AG09319 (cell line): ENCODE results near the gene TUBB.
"Not testable (repeated sequence)": the region's sequence is repeated elsewhere in the genome, so short reads cannot be mapped to it uniquely, and the experiment has no call there.

Experiments used
- DNase-seq: peaks from one replicate; pipeline ENCODE4 v3.0.0-alpha.2; 2010; ENCODE audit warnings: low read depth; ENCODE audit errors: extremely low read depth
- TF ChIP-seq, protein P1 (sequence below): IDR thresholded peaks from 2 replicates; pipeline ENCODE4 v1.5.1; 2011; ENCODE audit warnings: low read depth, mild to moderate bottlenecking, inconsistent platforms, low read length, moderate library complexity

TUBB gene

DNA sequence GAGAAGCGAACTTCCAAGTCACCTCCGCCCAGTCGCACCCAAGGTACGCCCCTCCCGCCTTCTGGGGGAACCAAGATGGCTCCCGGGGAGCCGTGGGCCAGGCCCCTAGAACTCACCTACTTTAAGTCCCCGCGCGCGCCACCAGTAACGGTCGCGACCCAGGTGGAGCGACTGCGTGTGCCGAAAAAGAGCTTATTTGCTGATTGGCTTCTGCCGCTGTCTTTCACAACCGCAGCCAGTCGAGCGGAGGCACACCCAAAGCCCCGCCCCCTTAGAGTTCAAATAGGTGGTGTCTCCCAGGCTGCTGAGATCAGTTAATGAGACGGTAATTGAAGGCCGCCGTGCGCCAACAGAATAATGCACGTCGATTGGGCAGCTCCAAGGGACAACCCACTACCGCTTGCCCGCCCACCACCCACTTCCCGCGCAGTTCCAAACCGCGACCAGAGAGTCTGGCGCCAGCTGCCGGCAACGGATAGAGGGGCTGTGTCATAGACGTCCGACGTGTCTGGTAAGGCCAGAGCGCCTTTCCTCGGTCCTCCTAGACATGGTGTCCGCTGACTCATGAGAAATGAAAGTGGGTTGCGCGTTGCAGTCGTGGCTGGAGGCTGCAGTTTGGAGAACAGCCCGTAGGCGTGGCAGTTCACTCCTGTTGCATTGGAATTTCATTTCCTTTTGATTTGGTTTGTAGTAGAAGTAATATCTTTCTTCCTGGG lies 2.9 kb upstream of the TUBB start, which contains the start of gene MDC1:
Gene MDC1 (minus strand): TSS at position 153 of the 716 bp plus-strand sequence. CDS start 2,106 bp downstream, outside the sequence.
- peak; percentile 100 for DNase-seq
- TF ChIP-seq, protein P1, sequence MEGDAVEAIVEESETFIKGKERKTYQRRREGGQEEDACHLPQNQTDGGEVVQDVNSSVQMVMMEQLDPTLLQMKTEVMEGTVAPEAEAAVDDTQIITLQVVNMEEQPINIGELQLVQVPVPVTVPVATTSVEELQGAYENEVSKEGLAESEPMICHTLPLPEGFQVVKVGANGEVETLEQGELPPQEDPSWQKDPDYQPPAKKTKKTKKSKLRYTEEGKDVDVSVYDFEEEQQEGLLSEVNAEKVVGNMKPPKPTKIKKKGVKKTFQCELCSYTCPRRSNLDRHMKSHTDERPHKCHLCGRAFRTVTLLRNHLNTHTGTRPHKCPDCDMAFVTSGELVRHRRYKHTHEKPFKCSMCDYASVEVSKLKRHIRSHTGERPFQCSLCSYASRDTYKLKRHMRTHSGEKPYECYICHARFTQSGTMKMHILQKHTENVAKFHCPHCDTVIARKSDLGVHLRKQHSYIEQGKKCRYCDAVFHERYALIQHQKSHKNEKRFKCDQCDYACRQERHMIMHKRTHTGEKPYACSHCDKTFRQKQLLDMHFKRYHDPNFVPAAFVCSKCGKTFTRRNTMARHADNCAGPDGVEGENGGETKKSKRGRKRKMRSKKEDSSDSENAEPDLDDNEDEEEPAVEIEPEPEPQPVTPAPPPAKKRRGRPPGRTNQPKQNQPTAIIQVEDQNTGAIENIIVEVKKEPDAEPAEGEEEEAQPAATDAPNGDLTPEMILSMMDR, result peak; percentile 32

DNA sequence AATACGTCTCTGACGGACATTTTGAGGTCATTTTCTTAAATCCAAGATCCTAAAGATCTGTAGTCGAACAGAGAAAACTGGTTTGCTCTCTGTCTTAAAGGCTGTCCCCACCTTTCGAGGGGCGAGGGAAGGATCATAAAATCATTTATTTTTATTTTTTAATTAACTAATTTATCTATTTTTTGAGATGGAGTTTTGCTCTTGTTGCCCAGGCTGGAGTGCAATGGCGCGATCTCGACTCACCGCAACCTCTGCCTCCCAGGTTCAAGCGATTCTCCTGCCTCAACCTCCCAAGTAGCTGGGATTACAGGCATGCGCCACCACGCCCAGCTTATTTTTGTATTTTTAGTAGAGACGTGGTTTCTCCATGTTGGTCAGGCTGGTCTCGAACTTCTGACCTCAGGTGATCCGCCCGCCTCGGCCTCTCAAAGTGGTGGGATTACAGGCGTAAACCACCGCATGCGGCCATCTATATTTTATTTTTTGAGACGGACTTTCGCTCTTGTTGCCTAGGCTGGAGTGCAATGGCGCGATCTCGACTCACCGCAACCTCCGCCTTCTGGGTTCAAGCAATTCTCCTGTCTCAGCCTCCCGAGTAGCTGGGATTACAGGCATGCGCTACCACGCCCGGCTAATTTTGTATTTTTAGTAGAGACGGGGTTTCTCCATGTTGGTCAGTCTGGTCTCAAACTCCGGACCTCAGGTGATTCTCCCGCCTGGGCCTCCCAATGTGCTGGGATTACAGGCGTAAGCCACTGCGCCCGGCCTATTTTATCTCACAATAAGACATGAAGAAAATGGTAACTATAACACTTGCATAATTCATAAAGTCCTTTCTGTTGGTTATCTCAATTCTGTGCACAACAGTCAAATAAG lies 2.1 kb upstream of the TUBB start:
- not testable (repeated sequence) for DNase-seq

- TF ChIP-seq, protein P1, result no peak
- no peak for DNase-seq
Measured at GRCh38 chr6:30719356-30719755, 796 bp upstream of the TUBB start.

- TF ChIP-seq, protein P1, result no peak
- no peak for DNase-seq
Measured at GRCh38 chr6:30720738-30721197, 616 bp downstream of the TUBB start.

- peak; percentile 82 for DNase-seq
- TF ChIP-seq, protein P1, result peak; percentile 12
Measured at GRCh38 chr6:30721198-30722024, 1.3 kb downstream of the TUBB start.

DNA sequence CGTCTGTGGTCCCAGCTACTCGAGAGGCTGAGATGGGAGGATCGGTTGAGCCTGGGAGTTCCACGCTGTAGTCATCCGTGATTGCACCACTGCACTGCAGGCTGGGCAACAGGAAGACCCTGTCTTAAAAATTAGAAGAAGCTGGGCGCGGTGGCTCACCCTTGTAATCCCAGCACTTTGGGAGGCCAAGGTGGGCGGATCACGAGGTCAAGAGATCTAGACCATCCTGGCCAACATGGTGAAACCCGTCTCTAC lies 1.8 kb downstream of the TUBB start:
- not testable (repeated sequence) for DNase-seq

DNA sequence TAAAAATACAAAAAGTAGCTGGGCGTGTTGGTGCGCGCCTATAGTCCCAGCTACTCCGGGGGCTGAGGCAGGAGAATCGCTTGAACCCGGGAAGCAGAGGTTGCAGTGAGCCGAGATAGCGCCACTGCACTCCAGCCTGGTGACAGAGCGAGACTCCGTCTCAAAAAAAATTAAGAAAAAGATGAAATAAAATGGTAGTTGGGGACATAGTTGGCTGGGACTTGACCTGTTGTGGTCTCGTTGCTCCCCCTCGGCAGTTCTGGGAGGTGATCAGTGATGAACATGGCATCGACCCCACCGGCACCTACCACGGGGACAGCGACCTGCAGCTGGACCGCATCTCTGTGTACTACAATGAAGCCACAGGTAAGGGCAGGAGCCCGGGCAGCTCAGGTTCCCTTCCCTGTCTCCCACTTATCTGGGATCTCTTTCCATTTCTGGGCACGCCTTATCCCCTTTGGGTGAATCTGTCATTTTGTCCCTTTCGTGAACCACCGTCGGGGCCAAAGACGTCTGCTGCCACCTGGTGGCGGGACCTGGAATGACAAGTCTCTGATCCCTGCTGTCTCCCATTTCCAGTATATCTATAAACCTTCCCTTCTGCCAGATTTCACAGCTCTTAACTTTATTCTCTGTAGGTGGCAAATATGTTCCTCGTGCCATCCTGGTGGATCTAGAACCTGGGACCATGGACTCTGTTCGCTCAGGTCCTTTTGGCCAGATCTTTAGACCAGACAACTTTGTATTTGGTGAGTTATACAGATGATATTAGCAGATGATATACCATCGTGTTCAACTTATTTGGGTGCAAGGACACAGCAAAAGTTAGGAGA lies 2.3 kb downstream of the TUBB start:
- TF ChIP-seq, protein P1, result peak; percentile 87
- no peak for DNase-seq

DNA sequence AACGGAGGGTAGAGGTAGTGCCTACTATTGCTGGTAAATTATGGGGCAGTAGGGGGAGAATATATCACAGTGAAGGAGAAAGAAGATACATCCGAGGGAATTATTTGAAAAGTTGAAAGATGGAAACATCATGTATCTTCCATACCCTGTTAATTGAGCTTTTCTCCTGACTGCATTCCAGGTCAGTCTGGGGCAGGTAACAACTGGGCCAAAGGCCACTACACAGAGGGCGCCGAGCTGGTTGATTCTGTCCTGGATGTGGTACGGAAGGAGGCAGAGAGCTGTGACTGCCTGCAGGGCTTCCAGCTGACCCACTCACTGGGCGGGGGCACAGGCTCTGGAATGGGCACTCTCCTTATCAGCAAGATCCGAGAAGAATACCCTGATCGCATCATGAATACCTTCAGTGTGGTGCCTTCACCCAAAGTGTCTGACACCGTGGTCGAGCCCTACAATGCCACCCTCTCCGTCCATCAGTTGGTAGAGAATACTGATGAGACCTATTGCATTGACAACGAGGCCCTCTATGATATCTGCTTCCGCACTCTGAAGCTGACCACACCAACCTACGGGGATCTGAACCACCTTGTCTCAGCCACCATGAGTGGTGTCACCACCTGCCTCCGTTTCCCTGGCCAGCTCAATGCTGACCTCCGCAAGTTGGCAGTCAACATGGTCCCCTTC lies 3.1 kb downstream of the TUBB start:
- not testable (repeated sequence) for DNase-seq

GRCh38 chr6:30723843-30724741 lies 3.9 kb downstream of the TUBB start:
- DNase-seq, result not testable (repeated sequence)
